Activated CD4-positive, CD25-positive, alpha-beta regulatory T cell treated with anti-CD3 and anti-CD28 coated beads, Interleukin-2, amount 50 U/mL, for 24 hours (primary cell): ENCODE data around the gene SRSF11.
"Not testable (repeated sequence)": the region's sequence is repeated elsewhere in the genome, so short reads cannot be mapped to it uniquely, and the experiment has no call there.

Source experiments
- ATAC-seq, 2 donors: fragments of 150-1000 bp; cut with Tn5 transposase; one replicate each; pipeline ENCODE4 v1.10.0; 2021; ENCODE audit warnings: mild to moderate bottlenecking in 1 of 2, moderate library complexity in 1 of 2

SRSF11 gene, protein sequence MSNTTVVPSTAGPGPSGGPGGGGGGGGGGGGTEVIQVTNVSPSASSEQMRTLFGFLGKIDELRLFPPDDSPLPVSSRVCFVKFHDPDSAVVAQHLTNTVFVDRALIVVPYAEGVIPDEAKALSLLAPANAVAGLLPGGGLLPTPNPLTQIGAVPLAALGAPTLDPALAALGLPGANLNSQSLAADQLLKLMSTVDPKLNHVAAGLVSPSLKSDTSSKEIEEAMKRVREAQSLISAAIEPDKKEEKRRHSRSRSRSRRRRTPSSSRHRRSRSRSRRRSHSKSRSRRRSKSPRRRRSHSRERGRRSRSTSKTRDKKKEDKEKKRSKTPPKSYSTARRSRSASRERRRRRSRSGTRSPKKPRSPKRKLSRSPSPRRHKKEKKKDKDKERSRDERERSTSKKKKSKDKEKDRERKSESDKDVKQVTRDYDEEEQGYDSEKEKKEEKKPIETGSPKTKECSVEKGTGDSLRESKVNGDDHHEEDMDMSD

DNA sequence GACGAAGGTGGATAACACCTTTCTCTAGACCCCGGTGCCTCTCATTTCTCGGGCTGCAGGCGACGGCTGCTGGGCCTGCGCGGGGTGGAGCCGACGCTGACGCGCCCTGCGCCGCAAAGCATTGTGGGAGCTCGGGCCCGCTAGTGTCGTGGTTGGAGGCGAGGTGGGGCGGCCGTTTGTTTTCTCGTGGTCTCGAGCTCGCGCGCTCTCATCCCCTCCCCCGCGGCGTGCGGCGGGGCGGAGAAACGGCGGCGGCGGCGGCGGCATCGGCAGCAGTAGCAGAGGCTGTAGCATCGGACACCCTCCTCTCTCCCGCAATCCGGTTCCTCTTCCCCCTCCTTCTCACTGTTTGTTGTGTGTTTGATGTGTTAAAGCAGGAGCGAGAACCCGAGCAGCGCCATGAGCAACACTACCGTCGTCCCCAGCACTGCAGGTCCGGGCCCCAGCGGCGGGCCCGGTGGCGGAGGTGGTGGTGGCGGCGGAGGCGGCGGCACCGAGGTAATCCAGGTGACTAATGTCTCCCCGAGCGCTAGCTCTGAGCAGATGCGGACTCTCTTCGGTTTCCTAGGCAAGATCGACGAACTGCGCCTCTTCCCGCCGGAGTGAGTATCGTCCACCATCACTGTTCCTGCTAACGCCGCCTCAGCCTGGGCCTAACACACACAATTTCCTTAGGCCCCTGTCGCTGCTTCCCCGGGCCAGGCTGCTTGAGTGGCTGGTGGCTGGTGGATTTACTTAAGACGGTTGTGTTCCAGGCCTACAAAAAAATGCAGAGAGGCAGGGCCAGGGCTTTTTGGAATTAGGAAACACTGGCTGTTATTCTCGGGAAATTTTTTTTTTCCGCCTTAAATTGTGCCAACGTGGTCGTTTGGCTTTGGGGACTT lies at the start of gene SRSF11:
TSS of gene SRSF11 (plus strand) at position 143 of the 884 bp plus-strand sequence. CDS start at position 400, 257 bp downstream.
- ATAC-seq, result peak; percentile 94 to 97

DNA sequence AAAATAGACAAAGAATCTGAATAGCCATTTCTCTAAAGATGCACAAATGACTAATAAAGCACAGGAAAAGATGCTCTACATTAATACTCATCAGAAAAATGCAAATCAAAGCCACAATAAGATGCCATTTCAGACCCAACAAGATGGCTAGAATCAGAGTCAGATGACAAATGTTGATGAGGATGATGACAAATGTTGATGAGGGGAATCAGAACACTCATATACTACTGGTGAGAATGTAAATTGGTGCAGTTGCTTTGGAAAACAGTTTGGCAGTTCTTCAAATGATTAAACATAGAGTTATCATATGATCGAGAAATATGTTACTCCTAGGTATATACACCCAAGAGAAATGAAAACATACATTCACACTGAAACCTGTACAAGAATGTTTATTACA lies 49.7 kb upstream of the SRSF11 start:
- ATAC-seq, result peak; percentile 33 to 35

DNA sequence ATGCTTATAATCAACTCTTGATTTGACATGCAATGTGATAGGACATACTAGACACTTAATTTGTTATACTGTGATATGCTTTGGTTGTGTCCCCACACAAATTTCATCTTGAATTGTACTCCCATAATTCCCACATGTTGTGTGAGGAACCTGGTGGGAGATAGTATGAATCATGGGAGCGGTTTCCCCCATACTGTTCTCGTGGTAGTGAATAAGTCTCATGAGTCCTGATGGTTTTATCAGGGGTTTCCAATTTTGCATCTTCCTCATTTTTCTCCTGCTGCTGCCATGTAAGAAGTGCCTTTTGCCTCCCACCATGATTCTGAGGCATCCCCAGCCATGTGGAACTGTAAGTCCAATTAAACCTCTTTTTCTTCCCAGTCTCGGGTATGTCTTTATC lies 36.0 kb upstream of the SRSF11 start:
- ATAC-seq, result not testable (repeated sequence)

DNA sequence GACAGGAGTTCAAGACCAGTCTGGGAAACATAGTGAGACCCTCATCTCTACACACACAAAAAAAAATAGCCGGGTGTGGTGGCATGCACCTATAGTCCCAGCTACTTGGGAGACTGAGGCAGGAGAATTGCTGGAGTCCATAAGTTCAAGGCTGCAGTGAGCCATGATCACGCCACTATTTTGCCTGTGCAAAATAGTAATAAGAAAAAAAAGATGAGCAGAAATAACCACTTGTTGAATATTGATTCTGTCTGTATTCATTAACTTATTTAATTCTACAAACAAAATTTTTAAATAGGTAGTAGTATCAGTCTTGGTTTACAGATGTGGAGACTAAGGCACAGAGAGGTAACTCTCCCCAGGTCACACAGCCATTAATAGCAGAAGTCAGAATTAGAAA lies 32.7 kb upstream of the SRSF11 start:
- ATAC-seq, result no peak

DNA sequence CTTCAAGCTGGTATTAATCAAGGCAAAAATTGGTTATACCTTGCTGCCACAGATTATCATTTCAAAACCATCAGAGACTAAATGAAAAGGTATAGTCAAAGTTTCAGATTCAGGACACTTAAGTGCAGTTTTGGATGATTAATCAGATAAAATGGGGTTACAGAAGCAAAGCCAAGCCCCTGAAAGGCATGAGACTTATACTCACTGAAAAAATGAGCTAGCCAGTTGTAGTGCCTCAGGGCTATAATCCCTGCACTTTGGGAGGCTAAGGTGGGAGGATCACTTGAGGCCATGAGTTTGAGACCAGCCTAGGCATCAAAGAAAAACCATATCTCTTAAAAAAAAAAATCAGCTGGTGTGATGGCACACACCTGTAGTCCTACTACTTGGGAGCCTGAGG lies 31.0 kb upstream of the SRSF11 start:
- no peak for ATAC-seq

DNA sequence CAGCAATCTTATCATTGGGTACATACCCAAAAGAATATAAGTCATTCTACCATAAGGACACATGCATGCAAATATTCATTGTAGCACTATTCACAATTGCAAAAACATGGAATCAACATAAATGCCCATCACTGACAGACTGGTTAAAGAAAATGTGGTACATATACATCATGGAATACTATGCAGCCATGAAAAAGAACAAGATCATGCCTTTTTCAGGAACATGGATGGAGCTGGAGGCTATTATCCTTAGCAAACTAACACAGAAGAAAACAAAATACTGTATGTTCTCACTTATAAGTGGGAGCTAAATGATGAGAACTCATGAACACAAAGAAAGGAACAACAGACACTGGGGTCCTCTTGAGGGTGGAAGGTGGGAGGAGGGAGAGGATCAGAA lies 28.7 kb upstream of the SRSF11 start:
- not testable (repeated sequence) for ATAC-seq

DNA sequence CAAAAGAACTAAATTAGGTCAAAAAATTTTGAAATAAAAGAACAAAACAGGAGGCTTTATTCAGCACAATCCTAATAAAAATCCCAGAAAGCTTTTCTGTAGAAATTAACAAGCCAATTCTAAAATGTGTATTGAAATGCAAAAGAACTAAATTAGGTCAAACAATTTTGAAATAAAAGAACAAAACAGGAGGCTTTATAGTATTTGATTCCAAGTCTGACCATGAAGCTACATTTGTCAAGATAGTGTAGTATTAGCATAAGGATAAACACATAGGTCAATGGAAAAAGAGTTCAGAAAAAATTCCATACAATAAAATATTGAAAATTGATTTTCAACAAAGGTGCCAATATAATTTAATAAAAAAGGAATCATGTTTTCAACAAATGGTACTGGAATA lies 26.6 kb upstream of the SRSF11 start:
- ATAC-seq, result no peak

DNA sequence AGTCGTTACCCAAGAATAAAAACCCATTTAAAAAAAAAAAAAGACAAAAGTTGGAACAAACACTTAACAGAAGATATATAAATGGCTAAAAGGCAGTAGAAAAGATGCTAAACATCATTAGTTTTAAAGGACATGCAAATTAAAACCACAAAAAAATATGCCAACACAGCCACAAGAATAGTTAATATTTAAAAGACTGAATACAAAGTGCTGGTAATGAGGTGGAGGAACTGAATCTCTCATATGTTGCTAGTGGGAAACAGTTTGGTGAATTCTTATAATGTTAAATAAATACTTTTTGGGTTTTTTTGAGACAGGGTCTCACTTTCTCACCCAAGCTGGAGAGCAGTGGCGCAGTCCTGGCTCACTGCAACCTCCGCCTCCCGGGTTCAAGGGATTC lies 25.8 kb upstream of the SRSF11 start:
- no peak for ATAC-seq

DNA sequence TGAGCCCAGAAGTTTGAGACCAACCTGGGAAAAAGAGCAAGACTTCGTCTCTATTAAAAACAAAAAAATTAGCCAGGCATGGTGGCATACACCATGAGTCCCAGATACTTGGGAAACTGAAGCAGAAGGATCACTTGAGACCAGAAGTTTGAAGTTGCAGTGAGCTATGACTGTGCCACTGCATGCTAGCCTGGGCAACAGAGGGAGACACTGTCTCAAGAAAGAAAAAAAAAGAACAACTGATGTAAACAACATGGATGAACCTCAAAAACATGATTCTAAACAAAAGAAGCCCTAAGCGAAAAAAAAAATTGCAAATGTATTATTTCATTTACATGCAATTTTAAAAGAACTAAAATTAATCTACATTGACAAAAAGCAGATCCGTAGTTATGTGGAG lies 24.8 kb upstream of the SRSF11 start:
- no peak for ATAC-seq

DNA sequence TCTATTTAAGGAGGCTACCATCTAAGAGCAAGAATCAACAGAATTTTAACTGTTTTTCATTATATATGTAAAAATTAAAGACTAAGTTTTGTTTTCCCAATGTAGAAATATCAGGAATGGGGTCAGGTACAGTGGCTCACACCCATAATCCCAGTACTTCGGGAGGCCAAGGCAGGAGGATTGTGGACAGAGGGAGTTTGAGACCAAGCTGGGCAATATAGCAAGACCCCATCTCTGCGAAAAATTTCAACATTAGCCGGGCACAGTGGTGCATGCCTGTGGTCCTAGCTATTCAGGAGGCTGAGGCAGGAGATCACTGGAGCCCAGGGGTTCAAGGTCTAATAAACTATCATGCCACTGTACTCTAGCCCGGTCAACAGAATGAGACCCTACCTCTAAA lies 21.1 kb upstream of the SRSF11 start:
- no peak for ATAC-seq

DNA sequence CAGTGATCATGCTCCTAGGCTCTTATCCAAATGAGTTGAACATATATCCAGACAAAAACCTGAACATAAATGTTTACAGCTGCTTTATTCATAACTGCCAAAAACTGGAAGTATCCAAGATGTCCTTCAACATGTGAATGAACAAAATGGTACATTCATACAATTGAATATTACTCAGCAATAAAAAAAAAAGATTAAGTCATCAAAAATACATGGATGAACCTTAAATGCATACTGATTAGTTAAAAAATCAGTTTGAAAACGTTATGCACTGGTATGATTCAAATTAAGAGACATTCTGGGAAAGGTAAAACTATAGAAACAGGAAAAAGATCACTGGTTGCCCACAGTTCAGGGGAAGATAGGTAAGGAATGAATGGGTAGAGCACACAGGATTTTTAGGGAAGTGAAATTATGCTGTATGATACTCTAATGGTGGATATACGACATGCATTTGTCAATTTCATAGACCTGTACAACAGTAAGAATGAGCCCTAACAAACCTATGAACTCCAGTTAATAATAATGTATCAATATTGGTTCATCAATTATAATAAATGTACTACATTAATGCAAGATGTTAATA lies 18.9 kb upstream of the SRSF11 start:
- no peak for ATAC-seq

DNA sequence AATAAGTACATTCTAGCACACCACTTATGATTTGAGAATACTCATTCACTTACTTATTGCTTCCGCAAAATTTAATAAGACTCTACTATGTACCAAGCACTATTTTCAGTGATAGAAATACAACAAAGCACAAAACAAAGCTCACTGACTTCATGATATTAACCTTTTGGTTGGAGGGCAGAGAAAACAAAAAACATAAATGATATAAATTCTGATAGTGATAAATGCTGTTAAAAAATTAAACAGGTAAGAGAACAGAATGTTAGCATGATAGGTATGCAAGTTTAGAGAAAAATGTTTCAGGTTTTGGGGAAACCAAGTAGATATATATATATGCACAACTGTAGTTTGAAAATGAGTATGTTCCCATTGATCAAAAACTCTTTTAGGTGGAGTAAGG lies 17.0 kb upstream of the SRSF11 start:
- no peak for ATAC-seq

DNA sequence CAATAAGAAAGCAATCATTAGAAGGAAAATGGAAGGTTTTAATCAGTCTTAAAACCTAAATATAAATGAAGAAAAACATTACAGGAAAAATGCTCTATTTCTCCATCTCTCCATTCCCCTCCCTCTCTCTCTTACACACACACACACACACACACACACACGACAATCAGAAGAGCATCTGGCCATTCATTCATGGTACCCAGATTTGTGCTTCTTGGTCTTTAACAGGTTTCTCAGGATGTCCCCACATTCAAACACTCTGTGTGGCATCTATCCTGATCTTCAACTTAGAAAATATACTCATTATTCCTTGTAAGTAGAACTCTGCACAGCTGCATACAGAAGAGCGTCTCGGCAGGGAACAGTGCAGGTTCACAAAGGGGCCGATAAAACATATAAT lies 16.6 kb upstream of the SRSF11 start:
- ATAC-seq, result no peak

DNA sequence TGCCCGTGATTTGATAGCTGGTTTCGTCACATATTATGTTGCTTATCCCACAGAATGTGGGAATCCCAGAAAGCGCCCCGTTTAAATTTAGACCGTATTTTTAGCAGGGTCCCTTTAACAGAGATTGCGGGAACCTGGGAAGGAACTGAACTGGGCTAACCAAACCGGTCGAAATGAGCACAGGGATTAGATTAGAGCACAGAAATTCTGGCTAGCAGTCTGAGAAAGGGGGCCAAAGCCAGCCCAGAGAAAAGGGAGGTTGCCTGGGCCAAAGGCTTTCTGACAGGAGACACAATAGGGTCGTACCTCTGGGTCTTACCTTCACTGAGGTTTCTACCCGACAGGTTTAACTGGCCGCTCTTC lies 16.1 kb upstream of the SRSF11 start:
- no peak for ATAC-seq

DNA sequence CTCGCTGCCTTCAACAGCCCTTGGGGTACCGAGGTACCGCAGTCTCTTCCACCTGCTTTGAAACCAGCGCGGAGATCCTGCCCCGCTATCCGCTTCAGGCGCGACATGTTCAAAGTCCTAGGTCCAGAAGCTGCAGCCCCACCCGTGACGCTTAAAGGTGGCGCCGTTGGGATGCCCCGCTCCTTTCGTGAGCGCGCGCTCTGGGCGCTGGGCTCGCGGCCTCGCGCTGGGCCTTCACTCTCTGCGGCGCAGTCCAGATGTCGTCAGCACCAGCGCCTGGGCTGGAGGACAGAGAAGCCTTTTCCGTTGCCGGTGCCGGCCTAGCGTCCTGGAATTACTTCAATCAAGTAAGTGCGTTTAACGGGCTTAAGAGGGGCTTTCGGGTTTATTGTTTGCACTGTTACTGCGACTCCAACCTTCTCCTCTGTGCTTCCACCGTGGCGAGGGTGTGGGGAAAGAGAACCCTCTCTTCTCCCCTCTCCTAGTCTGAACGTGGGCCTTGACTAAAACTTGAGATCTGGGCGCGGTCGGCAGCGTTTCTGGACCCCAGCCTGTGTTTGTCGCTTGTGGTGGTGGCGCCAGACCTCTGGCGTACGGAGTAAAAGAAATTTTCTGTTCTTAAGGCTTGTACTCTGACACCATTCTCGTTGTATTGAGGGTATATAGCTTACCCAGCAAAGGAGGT lies 15.6 kb upstream of the SRSF11 start, which contains the start of gene LRRC40:
TSS of gene LRRC40 (minus strand) at position 146 of the 685 bp plus-strand sequence. CDS start at position 107, 39 bp downstream.
- ATAC-seq, result peak; percentile 94 to 96

DNA sequence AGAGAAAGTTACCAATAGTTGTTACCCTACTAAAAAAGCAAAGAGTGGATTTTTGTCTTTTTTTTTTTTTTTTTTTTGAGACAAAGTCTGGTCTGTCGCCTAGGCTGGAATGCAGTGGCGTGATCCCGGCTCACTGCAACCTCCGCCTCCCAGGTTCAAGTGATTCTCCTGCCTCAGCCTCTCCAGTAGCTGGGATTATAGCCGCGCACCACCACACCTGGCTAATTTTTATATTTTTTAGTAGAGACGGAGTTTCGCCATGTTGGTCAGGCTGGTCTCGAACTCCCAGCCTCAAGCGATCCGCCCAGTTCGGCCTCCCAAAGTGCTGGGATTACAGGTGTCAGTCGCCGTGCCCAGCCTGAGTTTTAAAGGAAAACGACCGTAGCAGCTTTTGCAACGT lies 14.3 kb upstream of the SRSF11 start:
- not testable (repeated sequence) for ATAC-seq

DNA sequence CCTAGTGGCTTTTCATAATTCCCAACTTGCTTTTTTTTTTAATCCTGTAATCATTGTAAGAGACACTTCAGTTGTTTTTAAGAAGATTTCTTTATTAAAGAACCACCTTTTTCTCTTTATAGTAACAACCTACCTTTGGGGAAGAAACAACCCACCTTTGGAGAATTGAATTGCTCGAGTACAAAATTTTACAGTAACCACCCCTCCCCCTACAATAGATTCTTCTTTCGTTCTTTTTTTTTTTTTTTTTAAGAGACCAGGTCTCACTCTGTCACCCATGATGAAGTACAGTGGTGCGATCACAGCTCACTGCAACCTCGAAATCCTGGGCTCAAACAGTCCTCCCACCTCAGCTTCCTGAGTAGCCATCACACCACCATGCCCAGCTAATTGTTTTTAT lies 13.7 kb upstream of the SRSF11 start:
- ATAC-seq, result no peak

DNA sequence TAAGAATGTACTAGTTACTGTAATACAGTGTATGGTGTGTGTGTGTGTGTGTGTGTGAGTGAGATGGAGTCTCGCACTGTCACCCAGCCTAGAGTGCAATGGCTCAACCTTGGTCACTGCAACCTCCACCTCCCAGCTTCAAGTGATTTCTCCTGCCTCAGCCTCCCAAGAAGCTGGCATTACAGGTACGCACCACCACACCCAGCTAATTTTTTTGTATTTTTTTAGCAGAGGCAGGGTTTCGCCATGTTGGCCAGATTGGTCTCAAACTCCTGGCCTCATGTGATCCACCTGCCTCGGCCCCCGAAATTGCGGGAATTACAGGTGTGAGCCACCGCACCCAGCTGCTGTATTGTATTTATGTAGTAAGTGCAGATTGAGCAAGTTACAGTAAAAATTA lies 12.9 kb upstream of the SRSF11 start:
- no peak for ATAC-seq

DNA sequence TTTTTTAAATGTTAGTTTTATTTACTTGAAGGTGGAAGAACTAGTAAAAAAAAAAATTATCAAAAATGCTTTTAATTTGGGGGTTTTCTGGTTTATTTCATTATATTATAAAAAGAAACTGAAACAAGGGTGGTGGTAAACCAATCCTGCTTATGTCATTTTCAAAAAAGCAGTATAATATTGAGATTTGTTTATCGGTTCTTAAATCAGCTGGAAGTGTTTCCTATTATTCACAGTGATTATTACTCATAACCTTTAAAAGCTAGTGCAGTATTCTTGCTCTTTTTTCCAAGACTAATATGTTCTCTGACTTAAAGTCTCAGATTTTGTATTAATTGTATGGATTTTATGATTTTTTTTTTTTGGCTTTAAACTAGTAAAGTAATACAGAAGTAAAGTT lies 10.4 kb upstream of the SRSF11 start:
- peak in 1 of 2 donors; percentile 72 for ATAC-seq

DNA sequence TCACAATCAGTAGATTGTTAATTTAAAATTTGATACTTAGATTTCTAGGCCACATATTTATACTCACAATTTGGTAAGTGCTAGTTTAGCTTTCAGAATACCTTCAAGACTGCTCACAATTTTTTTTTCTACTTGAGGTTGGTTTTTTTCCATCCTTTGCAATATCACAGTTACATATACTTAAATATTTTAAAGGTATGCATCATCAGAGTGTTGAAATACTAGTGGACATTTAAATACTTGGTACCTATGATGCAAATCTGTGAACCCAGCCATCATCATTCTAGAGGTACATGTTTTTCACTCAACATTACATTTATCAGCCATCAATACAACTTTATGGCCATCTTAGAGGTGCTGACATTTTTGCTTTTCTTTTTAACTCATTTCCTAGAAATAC lies 9.6 kb upstream of the SRSF11 start:
- no peak for ATAC-seq

DNA sequence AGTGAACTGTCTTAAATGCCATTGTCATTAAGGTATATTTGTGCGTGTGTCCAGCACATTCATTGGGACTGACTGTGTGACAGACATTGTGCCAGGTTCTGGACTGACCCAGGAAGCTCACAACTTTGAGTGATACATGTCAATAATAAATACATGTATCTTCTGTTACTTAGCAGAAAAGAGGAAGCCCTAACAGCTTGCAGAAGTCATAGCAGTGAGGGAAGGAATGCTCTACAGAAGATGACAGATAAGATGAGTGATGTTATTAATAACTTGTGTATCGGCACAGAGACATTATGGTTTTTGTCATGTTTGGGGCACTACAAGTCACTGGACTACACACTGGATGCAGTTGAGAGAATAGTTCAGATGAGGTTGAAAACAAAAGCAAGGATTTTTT lies 1.2 kb upstream of the SRSF11 start:
- ATAC-seq, result no peak

DNA sequence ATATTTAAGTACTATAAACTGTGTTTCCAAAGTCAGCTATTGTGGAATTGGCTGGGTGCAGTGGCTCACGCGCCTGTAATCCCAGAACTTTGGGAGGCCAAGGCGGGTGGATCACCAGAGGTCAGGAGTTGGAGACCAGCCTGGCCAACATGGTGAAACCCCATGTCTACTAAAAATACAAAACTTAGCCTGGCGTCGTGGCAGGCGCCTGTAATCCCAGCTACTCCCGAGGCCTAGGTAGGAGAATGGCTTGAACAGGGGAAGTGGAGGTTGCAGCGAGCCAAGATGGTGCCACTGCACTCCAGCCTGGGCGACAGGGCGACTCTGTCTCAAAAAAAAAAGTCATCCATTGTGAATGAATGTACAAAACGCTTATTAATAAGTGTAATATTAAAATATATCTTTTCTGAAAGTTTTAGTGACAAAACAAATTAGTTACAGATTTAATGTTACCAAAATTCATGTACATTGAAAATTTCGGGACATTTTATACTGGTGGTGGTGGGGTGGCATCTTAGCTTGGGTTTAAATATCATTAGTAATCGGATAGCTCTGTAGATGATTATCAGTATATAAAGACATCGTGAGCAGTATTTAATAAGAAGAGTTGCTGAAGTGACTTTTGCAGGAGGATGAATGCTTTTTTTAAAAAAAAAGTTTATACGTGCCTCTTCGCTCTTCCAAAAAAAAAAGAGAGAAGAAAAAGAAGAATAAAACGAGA lies 503 bp upstream of the SRSF11 start:
- ATAC-seq, result no peak
